Measurements from ENCODE around the gene TRIM66. TPM values are rescaled to one million over a fixed set of nuclear protein-coding genes. Genes with fewer than 3 reads are reported as not detected.

TRIM66 gene
- total RNA-seq, 1 experiment from 2014 or later: 2.1 TPM

- no peak overlapping the region for H3T11ph ChIP-seq (ENCODE audit: low read length)
- H4K20me1 ChIP-seq (ENCODE audit: control insufficient read depth, insufficient read depth, insufficient read length): no peaks in the 10 kb centered on the region
- no peak overlapping the region for H3K4ac ChIP-seq (ENCODE audit: low read depth, low read length)
- no peak overlapping the region for H2AK5ac ChIP-seq (ENCODE audit: insufficient read length, low read length)
- H3K23me2 ChIP-seq (ENCODE audit: insufficient read length, low read depth, low read length, poor library complexity, severe bottlenecking): no peaks in the 10 kb centered on the region
- H2AFZ ChIP-seq (ENCODE audit: low read length): no peak overlapping the region
- H3K27ac ChIP-seq (ENCODE audit: insufficient read length, low read depth, low read length): no peak overlapping the region
- H4K8ac ChIP-seq (replicated peaks; ENCODE audit: insufficient read length, low read depth, low read length): no peak overlapping the region
- no peak overlapping the region for H2BK12ac ChIP-seq (ENCODE audit: insufficient read length, low read depth, low read length)
- Mint-ChIP-seq H3K9me3 (no peaks in the 10 kb centered on the region; a peak in 1 of 5 replicates), H3K27ac (peak overlapping the region; percentile 80 to 95 (median 95); a peak in 5 of 7 replicates), H3K36me3 (ENCODE audit: insufficient read depth in 1 of 3, low read depth in 3 of 3) (peaks cover 12 to 21% (median 13%) of the 10 kb centered on the region in 3 experiments), H3K4me1 (peaks cover 23 to 24% of the 10 kb centered on the region in 2 experiments), H3K4me3 (no peak overlapping the region), H3K27me3 (ENCODE audit: low read depth) (no peaks in the 10 kb centered on the region)
- no CpG with 5 or more reads among the region's 4 CpGs for WGBS (ENCODE audit: extremely low coverage, insufficient read length, low lambda C conversion rate)
- H3K9me3 ChIP-seq (ENCODE audit: control insufficient read depth, low read depth, low read length): no peaks in the 10 kb centered on the region
- H3K18ac ChIP-seq (ENCODE audit: insufficient read length, low read depth, low read length): no peak overlapping the region
- no peak overlapping the region for H4K5ac ChIP-seq (ENCODE audit: insufficient read length, low read depth, low read length)
- TF ChIP-seq CTCF (conservative IDR thresholded peaks at IDR 0.05): no peak
- no peak overlapping the region for H3K14ac ChIP-seq (ENCODE audit: insufficient read depth, low read length)
- no peak overlapping the region for H3K4me2 ChIP-seq (ENCODE audit: insufficient read depth, insufficient read length, low read length)
- no peak overlapping the region for H3K56ac ChIP-seq (ENCODE audit: insufficient read length, low read depth, low read length)
- H3K4me1 ChIP-seq (ENCODE audit: insufficient read depth, low read length): no peaks in the 10 kb centered on the region
- H2BK120ac ChIP-seq (ENCODE audit: low read depth, low read length, poor library complexity, severe bottlenecking): no peak overlapping the region
- no peak overlapping the region for H2BK20ac ChIP-seq (ENCODE audit: low read depth, low read length, poor library complexity, severe bottlenecking)
- H3K9ac ChIP-seq (ENCODE audit: extremely low read depth, insufficient read length, low read length): no peak overlapping the region
- no peaks in the 10 kb centered on the region for H3K79me1 ChIP-seq (ENCODE audit: insufficient read depth, low read depth, low read length, poor library complexity, severe bottlenecking)
- H4K91ac ChIP-seq (ENCODE audit: insufficient read length, low read depth, low read length): no peak overlapping the region
- no peaks in the 10 kb centered on the region for H3K79me2 ChIP-seq (ENCODE audit: insufficient read depth, low read length)
- no peak overlapping the region for H2BK5ac ChIP-seq (ENCODE audit: insufficient read length, low read length)
- H3K23ac ChIP-seq (ENCODE audit: insufficient read length, low read depth, low read length): no peak overlapping the region
- DNase-seq: no peak
- no peak overlapping the region for H2BK15ac ChIP-seq (ENCODE audit: low read depth, low read length)
- no peaks in the 10 kb centered on the region for H3K27me3 ChIP-seq (ENCODE audit: insufficient read depth, low read length)
These were observed 27.3 kb upstream of the TRIM66 start for GRCh38 chr11:8709777-8710176.
